ENCODE measurements around the gene ADORA2A. TPM values are rescaled to one million over a fixed set of nuclear protein-coding genes. Genes with fewer than 3 reads are reported as not detected.

The ADORA2A gene
- total RNA-seq, 1 experiment from 2014 or later, result 3.6 TPM

DNA sequence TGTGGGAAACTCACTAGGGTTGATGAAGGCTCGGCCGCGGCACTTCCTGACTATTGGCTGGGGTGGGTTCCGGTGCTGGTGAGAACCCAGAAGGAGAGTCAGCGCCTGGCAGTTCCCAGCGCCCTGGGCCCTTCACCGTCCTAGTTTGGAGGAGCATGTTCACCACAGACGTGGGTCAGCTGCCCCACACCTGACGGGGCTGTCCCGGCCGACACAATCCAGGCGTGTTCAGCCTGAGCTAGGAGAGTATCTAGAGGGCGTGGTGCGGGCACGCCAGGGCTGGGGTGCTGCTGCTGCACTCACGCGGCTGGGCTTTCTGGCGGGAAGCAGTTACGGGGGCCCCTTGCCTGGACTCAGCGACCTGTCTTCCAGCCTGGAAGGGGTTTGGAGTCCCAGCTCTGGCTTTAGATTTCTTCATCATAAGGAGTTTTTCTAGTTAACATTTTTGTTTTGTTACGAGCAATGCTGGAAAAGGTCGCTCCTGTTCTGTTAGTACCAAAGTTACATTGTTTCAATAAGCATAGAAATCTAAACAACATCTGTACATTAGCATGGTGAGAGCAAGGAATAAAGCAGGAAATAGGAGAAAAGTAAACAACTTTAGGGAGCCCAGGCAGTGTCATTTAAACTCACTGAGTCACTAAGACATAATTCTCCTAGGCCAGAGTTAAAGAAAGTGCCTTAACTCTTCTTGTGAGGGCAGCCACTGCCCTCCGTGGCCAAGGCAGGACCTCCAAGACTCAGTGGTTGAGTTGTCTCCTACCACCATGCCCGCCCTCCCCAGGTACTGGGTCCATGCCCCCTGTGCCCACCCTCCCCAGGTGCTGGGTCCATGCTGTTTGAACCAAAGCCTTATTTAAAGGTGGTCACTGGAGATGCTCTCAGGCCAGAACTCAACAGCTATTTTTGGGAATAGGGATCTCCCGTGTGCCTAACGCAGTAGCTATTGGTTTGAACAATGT lies 12.1 kb upstream of the ADORA2A start:
- Histone ChIP-seq H3K4me3 (replicated peaks in 1 of 2; ENCODE audit: low read depth in 1 of 2, low read length in 2 of 2) (no peak overlapping the region), H4K20me1 (ENCODE audit: insufficient read depth) (no peaks in the 10 kb centered on the region), H3K27me3 (ENCODE audit: insufficient read depth, low read length) (no peaks in the 10 kb centered on the region), H3K9me3 (ENCODE audit: control insufficient read depth in 1 of 2, insufficient read depth in 1 of 2, low read depth in 1 of 2, low read length in 2 of 2) (no peaks in the 10 kb centered on the region), H3K36me3 (ENCODE audit: control insufficient read depth in 1 of 2, insufficient read depth in 2 of 2, low read length in 2 of 2) (peaks cover 5 to 12% of the 10 kb centered on the region in 2 experiments; a peak in 3 of 4 replicates), H3K4me1 (ENCODE audit: control insufficient read depth in 1 of 2, insufficient read depth in 2 of 2, low read length in 2 of 2) (peaks cover 0 to 1% of the 10 kb centered on the region in 2 experiments; a peak in 1 of 4 replicates), H3K79me2 (ENCODE audit: insufficient read depth, low read length) (no peaks in the 10 kb centered on the region; the same call in 1 of the 2 replicates), H3K27ac (ENCODE audit: low read depth, low read length) (no peak overlapping the region), H3K4me2 (ENCODE audit: low read length) (no peak overlapping the region), H3K9me2 (ENCODE audit: insufficient read depth) (no peaks in the 10 kb centered on the region), H2AFZ (ENCODE audit: low read depth, low read length, poor library complexity, severe bottlenecking) (no peak overlapping the region), H3K9ac (ENCODE audit: low read length) (no peak overlapping the region)
- ATAC-seq (no peak), DNase-seq (ENCODE audit: low read depth, low spot score) (no peak)
- TF ChIP-seq EZH2phosphoT487 (IDR thresholded peaks at IDR 0.05; ENCODE audit: borderline replicate concordance) (no peak), TCF7L2 (IDR thresholded peaks at IDR 0.05; ENCODE audit: borderline replicate concordance, extremely low read depth, insufficient read depth, insufficient read length) (no peak)
- TF ChIP-seq, protein P1, sequence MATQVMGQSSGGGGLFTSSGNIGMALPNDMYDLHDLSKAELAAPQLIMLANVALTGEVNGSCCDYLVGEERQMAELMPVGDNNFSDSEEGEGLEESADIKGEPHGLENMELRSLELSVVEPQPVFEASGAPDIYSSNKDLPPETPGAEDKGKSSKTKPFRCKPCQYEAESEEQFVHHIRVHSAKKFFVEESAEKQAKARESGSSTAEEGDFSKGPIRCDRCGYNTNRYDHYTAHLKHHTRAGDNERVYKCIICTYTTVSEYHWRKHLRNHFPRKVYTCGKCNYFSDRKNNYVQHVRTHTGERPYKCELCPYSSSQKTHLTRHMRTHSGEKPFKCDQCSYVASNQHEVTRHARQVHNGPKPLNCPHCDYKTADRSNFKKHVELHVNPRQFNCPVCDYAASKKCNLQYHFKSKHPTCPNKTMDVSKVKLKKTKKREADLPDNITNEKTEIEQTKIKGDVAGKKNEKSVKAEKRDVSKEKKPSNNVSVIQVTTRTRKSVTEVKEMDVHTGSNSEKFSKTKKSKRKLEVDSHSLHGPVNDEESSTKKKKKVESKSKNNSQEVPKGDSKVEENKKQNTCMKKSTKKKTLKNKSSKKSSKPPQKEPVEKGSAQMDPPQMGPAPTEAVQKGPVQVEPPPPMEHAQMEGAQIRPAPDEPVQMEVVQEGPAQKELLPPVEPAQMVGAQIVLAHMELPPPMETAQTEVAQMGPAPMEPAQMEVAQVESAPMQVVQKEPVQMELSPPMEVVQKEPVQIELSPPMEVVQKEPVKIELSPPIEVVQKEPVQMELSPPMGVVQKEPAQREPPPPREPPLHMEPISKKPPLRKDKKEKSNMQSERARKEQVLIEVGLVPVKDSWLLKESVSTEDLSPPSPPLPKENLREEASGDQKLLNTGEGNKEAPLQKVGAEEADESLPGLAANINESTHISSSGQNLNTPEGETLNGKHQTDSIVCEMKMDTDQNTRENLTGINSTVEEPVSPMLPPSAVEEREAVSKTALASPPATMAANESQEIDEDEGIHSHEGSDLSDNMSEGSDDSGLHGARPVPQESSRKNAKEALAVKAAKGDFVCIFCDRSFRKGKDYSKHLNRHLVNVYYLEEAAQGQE (IDR thresholded peaks at IDR 0.05; ENCODE audit: low read depth), result no peak
- TF ChIP-seq, protein P2, sequence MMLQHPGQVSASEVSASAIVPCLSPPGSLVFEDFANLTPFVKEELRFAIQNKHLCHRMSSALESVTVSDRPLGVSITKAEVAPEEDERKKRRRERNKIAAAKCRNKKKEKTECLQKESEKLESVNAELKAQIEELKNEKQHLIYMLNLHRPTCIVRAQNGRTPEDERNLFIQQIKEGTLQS (IDR thresholded peaks at IDR 0.05), result no peak
- RAD21 ChIA-PET (ENCODE audit: low non-redundant PET in 1 of 2, low total read pairs in 2 of 2, uncharacterized antibody in 2 of 2, unreplicated experiment in 2 of 2), result no interaction called here
- BruUV-seq (replicated peaks), result no TSS peak
- POLR2A ChIA-PET, result no interaction called here
- intact Hi-C loops (cut with micrococcal nuclease), result no loop called here
- CTCF ChIA-PET, result no interaction called here
